DMS153 treated with DMSO at 0.1 percent for 48 hours (cell line): Measurements from ENCODE around the gene HOXA11.

Experiments used
- DNase-seq: peaks from one replicate; lab custom pipeline; 2025; ENCODE audit not compliant: unreplicated experiment; lab: John Stamatoyannopoulos, UW

Gene HOXA11

DNA sequence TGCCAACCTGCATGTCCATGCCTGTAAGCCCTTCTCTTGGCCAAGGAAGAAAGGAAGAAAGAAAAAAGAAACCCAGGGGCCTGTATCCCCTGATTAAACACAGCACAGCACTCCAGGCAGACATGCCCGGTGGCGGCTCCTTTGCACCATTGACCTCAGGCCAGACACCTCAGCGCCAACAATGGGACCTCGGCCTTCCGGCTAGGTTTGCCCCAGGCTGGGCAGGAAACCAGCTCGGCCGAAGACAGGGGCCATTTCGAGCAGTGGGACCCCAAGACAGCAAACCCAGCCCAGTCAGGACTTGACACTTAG is 13.8 kb downstream of the HOXA11 start:
- peak; percentile 59 for DNase-seq

DNA sequence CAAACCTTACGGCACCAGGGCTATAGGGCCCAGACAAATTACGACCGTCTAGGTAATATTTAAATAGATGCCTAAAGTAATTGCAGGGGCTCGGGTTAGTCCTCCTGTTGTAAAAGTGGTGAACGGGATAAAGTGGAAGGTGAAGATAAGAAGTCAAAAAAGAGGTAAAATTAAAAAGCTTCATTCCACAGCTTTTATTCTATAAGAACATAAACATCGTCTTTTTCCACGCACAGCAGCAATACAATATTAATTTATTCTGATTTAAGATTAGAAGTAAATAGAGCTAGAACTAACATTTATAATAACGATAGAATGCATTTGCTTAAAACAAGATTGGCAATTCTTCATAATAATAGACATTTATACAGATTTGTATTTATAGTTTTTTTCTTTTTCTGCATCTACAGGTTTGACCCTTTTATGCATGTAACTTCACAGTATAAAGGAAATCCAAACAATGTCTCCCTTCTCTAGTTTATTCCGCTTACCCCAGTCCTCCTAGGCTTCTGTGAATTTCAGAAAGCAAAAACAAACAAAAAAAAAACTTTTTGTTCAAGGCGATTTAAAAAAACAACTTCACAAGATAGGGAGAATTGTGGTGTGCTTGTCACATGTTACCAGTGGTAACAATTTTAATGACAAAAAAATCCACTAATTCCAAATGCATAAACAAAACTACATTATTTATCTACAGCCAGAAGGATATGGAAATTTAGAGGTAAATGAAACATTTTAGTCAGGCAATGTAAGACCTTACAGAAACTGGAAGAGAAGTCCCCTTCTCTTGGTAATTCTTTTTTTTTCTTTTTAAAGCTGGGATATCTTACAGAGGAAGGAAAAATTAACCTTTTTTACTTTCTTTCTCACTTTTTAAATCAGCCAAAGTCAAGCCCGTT is 14.4 kb downstream of the HOXA11 start:
- DNase-seq = peak; percentile 77

DNA sequence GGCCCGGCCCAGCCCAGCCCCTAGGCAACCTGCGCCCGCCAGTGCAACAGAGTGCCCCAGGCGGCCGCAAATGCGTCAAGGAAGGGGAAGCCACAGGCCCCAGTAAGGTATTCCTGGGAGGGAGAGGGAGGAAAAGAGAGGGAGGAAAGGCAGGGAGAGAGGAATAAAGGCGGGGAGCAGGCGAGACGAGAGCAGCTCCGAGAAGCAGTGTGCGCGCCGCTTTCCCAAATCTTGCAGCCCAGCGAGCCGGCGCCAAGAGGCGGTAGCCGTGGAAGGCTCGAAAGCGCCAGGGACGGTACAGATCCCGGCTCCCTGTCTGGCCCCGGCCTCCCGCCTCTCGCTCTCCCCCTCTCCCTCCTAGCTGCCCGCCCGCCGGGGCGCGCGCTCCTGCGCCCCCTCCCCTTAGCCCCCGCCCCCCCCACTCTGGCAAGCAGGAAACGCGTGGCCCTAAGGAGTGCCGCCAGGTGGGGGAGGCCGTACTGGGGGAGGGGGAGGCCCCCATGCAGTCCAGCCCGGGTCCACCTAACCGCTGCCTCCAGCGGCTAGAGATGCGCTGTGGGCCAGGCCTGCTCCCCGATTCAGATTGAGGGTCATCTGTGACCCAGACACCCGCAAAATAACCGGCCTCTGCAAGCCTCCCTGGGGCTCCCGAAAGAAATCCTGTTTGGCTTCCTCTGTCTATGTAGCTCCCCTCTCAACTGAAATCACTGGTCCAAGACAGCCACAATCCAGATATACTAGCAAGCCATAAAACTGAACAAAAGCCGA is 15.2 kb downstream of the HOXA11 start:
- DNase-seq = peak; percentile 81

DNA sequence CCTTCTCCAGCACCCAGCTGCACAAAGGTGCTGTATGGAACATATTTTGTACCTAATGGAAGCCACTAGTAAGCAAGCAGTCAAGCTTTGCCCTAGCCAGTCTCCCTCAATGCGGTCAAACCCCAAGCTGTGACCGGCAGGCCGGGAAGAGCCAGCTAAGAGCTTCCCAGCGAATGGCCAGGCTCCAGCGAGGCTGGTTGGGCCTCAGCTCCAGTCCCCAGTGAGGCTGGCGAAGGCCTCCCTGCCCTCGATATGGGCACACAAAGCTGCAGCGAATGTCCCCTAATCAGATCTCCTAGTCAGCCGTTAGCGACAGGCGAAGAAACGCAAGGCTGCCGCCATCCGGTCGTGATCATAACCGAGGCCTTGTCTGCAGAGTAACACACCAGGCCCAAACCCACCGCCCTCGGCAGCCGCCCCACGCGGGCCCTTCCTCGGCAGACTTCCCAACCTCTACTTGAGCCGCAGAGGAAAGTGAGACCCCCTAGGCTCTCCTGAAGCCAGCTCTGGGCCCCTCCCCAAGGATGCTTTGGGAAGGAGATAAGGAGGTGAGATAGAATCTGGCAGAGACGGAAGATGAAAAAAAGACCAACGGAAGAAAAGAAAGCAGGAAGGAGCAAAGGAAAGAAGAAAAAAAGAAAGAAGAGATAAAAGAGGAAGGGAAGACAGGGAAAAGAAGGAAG is 16.6 kb downstream of the HOXA11 start:
- no peak for DNase-seq

DNA sequence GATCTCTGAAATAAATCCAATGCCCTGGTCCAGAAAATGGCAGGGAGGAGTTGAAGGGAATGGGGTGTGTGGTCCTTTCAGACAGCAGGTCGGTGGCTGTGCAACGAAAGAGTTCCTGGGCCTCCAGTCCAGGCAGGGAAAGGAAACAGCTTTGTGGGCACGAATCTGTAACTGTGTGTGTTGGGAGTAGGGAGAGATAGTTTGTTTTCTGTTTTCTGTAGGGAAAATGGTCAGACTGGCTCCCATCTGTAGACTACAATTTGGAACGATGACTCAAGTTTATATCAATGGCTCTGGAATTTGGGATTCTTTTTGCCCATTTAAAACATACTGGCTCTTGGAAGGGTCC is 17.1 kb downstream of the HOXA11 start:
- no peak for DNase-seq

DNA sequence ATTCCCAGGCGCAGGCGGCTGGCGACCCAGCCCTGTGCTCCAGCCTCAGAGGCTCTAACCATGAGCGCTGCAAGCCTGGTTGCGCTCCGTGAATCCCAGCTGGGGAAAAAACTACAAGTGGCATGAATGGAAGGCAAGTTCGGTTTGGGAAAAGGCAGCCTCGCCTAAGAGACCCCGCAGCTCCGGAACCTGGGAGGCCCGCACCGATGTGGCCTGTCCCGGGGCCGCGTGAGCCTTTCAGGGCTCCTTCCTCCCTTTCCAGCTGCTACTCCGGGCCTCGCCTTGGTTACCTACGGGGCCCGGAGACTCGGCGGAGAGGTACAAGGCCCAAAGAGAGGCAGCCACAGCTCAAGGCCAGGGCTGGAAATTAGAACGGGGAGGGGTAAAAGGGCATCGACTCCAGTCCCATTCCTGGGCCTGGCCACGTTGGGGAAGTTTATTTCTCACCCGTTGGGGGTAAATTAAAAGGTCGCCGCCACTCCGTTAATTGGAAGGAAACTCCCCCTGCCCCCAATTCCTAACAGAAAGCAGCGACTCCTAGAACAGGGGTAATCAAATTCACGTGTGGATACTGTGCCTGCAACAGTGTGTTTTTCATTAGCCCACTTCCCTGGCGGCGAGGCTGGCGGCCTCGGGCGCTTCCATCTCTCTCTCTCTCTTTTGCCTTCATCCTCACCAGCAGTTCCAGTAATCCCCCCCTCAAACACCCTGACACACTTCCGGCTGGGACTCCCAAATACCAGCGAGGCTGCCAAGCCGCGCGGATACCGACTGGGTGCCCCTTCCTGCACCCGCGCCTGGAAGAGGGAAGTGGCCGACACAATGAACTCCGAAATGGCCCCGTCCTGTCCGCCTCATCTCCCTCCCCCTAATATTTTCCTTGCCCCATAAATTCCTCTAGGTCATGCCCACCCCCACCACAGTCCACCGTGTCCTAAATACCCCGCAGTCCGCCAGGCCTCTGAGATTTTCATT is 18.2 kb downstream of the HOXA11 start:
- no peak for DNase-seq

DNA sequence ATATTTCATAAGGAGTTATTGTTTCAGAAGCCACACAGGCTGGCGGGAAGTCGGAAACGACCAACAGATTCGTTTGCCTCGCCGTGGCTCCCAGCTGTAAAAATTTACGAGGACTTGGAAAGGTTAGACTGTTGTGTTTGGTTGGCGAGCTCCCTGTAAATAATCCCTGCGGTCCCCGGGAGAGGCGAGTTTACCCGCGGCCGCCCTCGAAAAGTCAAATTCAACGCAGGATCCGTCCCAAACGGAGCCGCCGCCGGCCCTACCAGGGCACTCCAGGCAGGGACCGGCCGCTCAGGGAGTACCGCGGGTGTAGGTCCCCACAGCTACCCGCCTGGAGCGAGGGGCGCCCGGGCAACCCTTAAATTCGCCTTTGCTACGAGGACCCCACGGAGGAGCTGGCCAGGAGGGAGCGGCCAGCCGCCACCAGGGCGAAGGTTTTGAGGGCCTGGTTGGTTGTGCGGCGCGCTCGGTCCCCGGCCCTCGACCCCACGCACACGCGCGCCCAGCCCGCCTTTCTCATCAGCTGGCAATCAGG is 19.0 kb downstream of the HOXA11 start:
- no peak for DNase-seq

DNA sequence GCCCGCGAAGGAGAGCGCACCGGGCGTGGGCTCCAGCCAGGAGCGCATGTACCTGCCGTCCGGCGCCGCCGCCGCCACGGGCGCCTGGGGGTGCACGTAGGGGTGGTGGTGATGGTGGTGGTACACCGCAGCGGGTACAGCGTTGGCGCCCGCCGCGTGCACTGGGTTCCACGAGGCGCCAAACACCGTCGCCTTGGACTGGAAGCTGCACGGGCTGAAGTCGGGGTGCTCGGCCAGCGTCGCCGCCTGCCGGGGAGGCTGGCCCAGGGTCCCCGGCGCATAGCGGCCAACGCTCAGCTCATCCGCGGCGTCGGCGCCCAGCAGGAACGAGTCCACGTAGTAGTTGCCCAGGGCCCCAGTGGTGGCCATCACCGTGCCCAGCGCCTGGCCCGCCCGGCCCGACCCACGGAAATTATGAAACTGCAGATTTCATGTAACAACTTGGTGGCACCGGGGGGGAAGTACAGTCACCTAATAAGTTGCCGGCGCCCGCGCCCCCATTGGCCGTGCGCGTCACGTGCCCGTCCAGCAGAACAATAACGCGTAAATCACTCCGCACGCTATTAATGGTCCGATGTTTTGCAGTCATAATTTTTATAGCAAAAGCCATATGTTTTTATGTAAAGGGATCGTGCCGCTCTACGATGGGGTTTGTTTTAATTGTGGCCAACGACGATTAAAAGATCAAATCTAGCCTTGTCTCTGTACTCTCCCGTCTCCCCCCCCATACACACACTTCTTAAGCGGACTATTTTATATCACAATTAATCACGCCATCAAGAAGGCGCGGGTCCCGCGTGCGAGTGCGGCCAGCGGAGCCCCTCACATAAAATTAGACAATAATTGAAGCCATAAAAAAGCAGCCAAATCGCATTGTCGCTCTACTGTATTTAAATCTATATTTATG is 19.7 kb downstream of the HOXA11 start, which contains the start of gene HOXA9:
HOXA9 (minus strand) TSS at position 449 of the 907 bp plus-strand sequence; CDS start at position 369, 80 bp downstream.
- no peak for DNase-seq

DNA sequence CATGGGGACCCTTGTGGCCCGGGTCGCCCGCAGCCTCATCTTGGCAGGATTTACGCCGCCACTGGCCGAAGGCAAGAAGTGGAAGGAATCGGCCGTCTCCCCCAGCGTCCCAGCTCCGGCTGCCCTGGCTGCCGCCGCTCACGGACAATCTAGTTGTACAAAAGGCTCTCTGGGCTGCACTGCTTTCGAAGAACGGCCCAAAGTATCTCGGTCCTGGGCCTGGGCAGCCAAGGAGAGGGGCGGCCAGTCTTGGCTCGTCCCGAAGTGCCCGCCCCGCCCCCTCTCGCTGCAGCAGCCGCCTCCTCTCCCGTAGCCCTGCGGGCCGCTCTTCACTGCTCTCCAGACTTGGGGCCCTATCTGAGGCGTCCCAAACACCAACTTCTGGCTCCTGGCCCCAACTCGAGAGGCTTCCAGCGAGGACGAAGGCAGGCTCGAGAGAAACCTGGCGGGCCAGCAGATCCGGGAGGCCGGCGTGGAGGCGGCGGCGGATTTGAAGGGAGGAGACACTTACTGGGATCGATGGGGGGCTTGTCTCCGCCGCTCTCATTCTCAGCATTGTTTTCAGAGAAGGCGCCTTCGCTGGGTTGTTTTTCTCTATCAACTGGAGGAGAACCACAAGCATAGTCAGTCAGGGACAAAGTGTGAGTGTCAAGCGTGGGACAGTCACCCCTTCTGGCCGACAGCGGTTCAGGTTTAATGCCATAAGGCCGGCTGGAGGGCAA is 20.5 kb downstream of the HOXA11 start:
- DNase-seq = no peak

DNA sequence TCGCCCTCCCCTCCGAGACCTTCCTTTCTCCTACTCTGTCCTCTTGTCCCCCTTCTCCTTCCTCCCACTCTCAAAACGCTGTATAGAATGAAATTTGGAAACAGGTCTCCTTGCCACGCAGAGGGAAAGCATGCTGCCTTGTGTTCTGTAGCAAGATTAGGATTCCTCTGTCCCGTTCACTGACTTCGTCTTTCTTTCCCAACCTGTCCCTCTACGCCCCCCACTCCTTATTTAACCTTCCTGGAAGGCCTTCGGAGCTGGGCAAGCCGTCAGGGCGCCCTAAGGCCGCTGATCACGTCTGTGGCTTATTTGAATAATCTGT is 21.0 kb downstream of the HOXA11 start:
- DNase-seq = no peak

DNA sequence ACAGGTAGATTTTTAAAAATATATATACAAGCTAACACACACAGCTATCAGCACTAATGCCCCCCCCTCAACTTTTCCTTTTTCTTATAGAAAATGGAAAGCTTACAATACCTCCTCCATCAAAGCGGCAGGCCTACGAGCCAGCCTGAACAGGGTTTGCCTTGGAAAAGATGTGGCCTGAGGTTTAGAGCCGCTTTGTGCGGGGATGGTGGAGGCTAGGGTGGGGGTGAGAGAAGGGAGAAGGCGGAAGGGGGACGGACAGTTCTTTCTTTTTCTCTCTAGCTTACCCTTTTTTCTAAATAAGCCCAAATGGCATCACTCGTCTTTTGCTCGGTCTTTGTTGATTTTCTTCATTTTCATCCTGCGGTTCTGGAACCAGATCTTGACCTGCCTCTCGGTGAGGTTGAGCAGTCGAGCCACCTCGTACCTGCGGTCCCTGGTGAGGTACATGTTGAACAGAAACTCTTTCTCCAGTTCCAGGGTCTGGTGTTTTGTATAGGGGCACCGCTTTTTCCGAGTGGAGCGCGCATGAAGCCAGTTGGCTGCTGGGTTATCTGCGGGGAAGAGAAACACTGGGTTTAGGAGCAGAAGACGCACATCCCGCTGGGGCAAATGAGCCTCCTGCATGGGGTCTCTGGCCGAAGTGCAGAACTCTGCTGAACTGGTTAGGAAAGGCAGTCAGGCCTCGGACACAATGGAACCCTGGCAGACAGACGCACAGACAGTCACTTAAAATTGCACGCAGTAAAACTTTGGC is 21.6 kb downstream of the HOXA11 start:
- DNase-seq = no peak

DNA sequence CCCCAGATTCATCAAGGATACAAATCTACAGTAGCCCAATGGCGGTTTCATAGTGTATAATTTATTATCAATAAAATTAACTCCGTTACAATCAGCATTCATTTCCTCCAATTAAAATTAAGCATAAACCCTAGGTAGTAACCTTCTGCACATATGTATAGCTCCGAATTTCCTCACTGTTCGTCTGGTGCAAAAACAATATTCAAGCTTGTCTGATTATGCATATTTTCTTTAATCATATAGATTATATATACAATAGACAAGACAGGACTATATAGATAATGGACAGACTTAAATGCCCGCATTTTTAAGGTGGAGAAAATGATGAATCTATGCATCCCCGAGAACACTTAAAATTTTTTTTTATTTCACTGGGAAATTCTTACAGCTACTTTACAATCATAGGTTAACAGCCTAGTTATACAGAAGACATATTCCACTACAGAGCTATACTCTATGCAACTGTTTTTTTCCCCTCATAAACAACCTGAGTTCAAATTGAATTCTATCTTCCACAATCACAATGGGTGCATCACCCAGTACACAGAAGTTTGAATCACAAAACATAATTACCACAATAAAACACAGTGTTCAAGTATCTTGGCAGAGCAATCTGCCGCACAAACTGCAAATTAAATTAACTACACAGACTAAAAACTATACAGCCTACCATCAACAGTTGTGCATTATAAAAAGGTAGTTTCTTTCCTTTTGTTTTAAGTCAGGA is 22.3 kb downstream of the HOXA11 start:
- no peak for DNase-seq

DNA sequence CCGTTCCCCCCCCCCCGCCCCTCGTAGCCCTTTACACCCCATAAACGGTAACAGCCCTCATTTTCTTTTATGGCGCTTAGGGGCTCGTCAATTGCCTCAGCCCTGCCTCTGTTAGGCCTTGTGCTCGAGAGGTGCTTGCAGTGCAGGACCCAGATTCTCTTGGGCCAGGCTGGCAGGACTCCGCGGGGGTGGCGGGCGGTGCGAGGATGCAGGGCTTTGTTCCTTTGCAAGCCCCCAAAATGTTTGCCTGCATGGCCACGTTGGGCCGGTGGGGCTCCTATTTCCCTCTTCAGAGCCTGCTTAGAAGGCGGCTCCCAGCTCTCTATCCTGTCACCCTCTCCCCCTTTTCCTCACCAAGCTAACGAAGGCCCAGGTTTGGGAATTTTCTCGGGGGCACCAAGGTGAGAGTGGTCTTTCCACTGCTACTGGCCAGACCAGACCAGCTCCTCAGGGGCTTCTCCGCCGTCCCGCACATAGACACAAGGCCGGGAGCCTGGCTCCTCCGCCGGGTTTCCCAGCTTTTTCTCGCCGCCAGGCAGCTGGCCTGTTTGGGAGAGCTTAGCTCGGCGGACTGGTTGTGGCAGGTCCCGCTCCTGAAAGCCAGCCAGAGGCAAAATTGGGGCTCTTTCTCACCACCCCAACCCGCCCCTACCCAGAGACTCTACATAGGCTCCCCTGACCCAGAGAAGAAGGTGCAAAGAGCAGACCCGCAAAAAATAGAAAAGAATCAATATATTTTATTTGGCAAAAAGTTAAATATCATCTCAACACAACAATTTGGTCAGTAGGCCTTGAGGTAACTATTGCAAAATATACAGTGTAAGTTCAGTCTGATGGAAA is 23.1 kb downstream of the HOXA11 start:
- DNase-seq = no peak

DNA sequence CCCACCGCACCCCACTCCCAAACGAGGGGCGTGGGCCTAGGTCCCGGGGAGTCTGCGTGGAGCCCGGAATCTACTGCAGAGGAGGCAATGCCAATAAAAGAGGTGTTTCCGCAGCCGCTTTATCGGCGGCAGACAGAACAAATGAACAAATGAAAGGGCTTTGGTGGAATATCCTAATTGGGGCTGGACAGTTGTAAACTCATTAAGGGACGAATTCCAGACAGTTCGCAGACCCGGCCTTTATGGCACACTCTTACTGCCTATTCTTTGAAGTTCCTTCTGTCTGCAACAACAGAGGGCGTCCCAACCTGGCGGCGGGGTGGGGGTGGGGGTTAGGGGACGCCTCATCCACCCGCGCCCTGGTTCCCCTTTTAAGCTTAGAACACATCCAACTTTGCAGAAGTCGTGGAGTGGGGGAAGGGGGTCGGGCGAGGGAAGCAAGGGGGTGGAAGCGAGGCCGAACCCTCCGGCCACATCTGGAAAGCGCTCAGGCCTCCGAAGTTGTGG is 23.8 kb downstream of the HOXA11 start:
- DNase-seq = no peak

DNA sequence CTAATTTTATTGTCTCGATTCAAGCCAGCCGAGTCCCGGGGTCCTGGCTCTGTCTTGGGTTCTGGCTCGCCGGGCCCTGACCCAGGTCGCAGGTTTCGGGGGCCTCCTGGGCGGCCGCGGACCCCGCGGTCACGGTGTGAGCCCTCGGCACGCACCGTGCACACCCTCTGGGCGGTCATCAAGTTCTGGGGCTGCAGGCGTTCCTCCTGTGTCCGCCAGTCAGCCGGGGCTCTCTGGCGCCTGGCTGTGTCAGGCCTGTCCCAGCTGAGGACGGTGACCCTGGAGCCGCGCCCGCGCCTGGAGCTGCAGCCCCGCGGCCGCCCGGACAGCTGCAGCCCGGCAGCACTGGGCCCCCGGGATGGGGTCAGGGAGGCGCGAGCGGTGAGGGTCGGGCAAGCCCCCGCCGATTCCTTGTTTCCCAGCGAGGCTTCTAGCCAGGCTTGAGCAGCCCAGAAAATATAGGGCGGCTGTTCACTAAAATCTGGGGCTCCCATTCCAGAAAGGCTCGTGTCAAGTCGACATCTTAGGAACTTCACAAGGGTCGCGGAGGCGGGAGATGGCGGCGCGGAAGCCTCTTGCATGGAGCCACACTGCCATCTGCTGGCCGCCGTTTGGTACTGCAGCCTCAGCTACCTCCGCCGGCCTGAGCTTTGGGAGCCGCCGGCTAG is 24.4 kb downstream of the HOXA11 start:
- peak; percentile 87 for DNase-seq

DNA sequence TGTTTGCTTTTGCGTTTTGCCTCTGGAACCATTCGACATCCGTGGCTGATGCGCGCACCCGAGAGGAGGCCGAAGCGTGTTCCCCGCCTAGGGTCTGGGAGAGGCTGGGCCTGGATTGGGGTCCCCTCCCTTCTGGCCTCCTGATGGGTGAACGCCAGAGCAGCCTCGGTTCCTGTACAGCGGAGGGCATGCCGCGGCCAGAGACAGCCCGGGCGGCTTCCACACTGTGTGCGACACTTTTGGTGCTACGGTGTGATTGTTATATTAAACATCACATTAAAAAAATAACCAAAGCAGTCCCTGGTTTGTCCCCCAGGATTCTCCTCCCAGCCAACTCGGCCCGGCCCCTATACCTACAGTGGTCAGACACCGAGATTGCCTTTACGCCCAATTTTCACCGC is 24.9 kb downstream of the HOXA11 start:
- DNase-seq = no peak
